HG03342 (cell line): ENCODE measurements around the gene TLCD3A.
A peak's percentile ranks its signal among the peaks of the same experiment; 100 is the strongest.
"Not testable (repeated sequence)": the region's sequence is repeated elsewhere in the genome, so short reads cannot be mapped to it uniquely, and the experiment has no call there.

ENCODE experiments used
- ATAC-seq: cut with Tn5 transposase; IDR thresholded peaks from one replicate; pipeline ENCODE4 v1.9.1; 2021; ENCODE audit warnings: mild to moderate bottlenecking, moderate library complexity; ENCODE audit not compliant: unreplicated experiment

TLCD3A gene

DNA sequence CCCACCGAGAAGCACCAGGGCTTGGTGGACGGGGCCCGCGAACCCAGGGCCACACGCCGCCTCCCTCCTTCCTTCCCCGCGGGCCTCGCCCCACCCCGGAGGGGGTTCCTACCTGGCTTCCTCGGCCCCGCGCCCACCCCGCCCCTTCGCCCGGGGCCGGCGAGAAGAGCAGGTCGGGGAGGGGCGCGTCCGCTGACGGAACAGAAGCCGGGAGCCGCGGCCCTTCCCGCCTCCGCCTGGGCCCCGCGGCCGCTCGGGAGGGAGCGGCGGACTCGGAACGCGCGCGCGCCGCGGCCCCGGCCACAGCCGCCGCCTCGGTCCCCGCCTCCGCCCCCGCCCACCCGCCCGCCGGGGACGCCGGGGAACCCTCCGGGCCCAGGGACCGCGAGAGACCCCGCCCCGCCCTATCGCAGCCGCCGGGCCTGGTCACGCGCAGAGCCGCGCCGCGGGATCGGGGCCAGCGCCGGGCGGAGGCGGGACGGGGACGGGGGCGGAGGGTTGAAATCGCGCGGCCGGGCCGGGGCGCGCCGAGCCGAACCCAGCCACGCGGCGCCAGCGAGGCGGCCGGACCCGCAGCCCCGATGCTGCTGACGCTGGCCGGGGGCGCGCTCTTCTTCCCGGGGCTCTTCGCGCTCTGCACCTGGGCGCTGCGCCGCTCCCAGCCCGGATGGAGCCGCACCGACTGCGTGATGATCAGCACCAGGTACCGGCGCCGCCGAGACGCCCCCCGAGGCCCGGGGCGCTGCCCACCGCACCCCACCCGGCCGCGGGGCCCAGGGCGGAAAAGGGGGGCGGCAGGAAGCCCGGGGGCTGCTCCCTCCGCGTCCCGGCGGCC is at the start of gene TLCD3A:
TLCD3A (plus strand) TSS at position 530 of the 835 bp plus-strand sequence; CDS start at position 582, 52 bp downstream.
- ATAC-seq = peak; percentile 48

DNA sequence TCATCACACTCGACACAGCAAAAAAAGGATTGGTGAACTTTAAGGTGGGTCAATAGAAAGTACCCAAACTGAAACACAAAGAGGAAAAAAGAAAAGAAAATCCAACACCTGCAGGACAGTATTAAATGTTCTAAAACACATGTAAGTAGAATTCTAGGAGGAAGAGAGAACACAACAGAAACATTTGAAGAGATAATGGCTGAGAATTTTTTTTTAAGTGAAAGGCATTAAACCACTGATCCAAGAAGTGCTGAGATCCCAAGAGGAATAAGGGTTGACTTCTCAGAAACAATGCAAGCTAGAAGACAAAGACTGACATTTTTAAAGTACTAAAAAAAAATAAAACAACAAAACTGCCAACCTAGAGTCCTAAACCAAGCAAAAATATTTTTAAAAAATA is 49.4 kb upstream of the TLCD3A start:
- no peak for ATAC-seq

DNA sequence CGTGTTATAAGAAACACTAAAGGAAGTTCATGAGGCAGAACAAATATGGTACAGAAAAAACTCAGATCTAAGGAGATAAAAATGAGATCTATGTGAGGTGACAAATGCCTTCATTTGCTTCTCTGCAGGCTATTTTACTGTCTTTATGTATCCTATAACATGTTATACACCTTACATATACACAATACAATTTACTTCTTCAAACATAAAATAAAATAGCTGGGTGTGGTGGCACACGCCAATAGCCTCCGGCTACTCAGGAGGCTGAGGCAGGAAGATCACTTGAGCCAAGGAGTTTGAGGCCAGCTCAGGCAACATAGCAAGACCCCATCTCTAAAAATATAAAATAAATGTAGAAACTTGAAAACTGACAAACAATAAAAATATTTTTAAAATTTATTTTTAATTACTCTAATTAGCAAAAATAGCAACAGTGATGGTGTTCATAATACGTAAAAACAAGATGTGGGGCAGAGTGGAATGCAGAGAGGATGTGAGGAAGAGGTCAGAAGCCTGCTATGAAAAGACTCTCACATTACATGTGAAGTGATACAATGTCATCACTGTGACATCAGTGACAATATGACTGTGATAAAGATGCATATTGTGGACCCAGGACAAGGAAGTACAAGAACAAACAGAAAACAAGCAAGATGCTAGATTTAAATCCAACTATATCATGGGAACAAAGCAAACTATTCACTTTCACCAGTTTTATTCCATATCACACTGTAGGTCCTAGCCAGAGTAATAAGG is 48.7 kb upstream of the TLCD3A start:
- ATAC-seq = no peak

DNA sequence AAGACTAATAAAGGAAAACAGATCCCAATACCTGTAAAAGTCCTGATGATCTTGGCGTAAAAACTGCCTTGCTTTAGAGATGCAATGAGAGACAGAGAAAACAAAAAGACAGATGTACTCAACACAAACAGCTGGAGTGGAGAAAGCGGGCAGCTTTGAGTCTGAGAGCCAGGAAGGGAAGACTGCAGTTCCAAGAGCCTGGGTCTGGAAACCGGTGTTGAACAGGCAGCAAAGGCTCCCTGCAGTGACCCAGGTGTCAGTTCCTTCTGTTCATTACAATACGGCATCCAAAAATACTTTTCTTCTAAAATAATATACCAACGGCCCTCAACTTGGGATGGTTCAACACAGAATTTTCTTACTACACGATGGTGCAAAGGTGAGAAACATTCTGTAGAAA is 47.4 kb upstream of the TLCD3A start:
- ATAC-seq = no peak

DNA sequence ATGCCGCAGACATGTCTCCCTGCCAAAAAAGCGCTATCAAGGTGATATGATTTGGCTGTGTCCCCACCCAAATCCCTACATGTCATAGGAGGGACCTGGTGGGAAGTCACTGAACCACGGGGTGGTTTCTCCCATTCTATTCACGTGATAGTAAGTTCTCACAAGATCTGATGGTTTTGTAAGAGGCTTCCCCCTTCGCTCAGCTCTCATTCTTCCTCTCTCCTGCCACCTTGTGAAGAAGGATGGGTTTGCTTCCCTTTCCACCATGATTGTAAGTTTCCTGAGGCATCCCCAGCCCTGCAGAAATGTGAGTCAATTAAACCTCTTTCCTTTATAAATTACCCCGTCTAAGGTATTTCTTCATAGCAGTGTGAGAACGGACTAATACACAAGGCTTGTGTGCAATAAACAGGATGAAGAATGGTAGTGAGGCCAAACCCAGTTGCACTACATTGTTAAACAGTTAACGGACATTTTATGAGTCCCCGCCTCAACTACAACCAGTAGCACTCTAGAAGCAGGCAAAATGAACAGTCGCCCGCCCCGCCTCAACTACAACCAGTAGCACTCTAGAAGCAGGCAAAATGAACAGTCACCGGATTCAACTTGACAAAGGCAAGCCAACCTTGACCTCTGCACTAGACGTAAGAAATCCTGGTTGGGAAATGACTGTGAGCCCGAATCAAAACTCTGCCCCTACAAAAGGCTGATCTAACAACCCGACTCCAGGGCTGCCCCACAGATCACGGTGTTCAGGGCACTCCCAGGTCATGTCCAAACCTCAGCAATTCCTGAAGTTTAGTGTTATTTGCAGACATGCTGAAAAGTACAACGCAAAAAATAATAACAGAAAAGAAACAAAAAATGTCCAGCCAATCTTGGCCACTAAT is 44.1 kb upstream of the TLCD3A start:
- no peak for ATAC-seq

DNA sequence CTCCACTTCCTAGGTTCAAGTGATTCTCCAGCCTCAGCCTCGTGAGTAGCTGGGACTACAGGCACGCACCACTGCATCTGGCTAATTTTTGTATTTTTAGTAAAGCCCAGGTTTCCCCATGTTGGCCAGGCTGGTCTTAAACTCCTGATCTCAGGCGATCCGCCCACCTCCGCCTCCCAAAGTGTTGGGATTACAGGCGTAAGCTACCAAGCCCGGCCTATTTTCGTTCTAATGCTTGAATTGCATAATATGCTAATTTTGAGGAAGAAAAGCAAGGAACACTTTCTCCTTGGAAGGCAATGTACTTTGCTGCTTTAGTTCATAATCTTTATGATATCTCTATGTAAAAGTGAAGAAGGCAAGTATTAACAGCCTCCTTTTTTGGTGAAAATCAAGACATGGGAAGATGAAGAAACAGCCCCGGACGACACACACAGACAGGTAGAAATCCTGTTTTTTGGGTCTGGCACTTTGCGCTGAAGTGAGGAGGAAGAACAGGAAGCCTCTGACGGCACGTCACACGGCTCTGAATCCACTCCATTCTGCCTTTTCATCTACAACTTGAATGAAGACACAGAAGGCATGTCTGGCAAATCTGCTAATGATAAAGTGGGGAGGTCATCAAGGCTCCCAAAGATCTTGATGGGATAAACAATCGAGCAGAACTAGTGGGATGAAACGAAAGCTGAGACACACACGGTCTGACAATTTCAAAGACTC is 42.7 kb upstream of the TLCD3A start:
- ATAC-seq = no peak

DNA sequence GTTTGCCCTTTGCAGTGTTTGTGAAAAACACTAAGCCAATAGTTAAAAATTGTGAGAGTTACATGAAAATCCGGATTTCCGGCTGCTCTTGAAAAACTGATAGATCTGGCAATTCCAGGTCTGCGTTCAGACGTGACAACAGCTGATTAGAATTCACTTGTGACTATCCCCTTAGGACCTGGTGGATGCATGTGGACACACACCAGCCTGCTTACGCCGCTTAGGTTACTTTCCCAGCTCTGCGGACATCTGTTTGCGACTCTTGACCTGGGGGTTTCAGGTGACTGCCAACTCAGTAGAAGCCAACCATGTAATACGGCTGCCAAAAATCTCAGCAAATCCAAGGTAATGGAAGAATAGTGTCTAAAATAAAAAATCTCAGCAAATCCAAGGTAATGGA is 42.0 kb upstream of the TLCD3A start:
- no peak for ATAC-seq

GRCh38 chr17:691423-691822 is 41.0 kb upstream of the TLCD3A start:
- ATAC-seq = no peak

GRCh38 chr17:692116-692515 is 40.3 kb upstream of the TLCD3A start:
- no peak for ATAC-seq

DNA sequence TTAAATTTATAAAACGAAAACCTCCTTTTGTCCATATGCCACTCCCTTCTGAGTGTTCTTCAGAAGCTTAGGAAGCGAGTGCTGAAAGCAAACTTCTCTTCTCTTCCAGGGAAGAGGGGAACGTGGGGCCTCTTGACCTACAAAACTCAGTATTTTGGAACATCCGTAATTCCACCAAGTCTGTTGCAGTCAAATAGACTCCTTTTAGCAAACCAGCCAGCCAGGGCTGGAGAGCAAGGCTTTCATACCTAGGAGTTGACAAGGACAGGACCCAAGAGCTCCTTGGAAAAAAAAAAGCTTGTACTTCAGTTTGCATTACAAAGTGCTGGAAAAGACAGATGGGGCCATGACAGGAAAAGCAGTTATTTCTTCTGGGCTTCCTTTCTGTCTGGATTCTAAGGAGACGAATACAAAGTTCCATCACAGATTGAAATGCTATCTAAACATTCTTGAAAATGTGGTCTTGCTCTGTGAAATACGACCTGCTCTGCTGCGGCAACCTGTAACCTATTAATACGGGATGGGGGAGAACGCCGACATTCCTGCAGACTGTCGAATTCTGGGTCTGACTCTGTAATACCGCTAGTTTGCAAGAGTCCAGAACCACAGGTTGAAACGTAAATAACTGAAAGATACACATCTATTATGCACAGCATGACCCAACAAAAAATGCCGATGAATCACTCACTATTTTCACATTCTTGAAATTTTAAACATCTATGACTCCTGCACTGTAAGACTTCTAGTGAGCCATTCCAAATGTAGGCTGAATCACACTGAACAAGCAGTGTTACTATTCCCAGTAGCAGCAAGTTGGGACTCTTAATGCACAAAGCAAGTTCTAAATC is 38.4 kb upstream of the TLCD3A start:
- no peak for ATAC-seq

DNA sequence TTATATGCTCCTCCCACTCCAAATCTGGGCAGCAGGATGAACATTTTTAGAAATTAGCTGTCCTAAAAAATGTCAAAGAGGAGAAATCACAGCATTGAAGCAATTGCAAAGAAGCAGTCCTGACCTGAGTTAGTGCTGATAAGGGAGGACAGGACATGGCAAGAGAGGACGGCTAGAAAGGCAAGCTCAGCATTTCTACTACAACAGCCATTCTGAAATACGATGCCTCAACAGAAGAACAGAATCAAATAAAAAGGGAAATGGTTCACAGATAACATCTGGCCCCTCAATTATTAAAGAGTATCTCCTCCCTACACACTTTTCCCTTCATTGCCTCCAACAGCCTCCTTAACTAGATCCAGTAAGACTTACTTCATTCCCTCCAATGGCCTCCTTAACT is 36.0 kb upstream of the TLCD3A start:
- no peak for ATAC-seq

DNA sequence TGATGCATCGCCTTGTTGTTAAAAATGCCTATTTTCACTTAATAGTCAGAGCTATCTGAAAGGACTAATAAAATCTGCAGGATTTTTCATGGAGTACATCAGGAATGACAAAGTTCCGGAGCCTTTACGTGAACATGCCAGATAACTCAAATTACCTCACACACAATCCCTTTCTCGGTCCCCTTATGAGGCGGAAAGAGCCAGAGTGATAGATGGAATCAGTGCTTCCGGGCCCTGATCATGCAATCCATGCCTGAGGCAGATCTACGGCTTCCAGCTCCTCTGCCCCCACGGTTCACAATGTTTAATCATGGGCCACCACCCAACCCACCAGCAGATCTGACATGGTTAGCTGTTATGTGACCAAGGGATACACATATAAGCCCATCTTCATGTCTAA is 34.7 kb upstream of the TLCD3A start:
- no peak for ATAC-seq

- not testable (repeated sequence) for ATAC-seq
Observed at GRCh38 chr17:698096-698495, 34.3 kb upstream of the TLCD3A start.

DNA sequence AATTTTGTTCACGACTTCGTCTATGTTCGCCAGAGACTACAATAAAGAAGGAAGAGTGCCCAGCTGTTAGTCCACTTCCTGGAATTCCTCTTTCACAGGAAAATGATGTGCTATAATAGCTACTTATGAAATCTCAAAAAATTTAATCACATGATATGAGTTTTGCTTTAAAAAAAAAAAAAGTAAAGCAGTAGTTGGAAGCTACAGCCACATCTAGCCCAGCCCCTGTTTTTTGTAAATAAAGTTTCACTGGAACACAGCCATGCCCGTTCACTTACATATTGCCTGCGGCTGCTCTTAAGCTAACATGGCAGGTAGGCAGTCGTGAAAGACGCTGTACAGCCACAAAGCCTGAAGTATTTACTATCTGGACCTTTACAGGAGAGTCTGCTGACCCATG is 33.1 kb upstream of the TLCD3A start:
- ATAC-seq = no peak

DNA sequence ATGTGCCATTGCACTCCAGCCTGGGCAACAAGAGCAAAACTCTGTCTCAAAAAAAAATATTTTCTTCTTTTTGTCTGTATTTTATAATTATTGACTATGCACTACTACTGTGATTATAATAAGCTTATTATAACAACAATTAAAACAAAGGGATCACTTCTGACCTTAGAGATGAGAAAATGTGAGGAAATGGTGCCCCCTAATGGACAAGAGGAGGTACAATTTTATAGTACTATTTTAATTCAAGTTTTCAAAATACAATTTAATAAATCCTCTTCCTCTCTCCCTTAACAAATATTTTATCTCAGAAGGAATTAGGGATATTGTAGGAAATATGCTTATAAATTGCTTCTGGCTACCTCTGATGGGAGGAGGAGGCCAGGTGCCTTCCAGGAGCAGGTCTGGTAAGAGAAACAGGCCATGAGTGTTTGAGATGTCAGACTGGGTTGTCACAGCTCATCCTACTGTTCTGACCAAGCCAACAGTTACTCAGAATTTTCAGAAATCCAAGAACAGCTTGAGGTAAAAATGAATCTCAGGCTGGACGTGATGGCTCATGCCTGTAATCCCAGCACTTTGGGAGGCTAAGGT is 31.8 kb upstream of the TLCD3A start:
- no peak for ATAC-seq

DNA sequence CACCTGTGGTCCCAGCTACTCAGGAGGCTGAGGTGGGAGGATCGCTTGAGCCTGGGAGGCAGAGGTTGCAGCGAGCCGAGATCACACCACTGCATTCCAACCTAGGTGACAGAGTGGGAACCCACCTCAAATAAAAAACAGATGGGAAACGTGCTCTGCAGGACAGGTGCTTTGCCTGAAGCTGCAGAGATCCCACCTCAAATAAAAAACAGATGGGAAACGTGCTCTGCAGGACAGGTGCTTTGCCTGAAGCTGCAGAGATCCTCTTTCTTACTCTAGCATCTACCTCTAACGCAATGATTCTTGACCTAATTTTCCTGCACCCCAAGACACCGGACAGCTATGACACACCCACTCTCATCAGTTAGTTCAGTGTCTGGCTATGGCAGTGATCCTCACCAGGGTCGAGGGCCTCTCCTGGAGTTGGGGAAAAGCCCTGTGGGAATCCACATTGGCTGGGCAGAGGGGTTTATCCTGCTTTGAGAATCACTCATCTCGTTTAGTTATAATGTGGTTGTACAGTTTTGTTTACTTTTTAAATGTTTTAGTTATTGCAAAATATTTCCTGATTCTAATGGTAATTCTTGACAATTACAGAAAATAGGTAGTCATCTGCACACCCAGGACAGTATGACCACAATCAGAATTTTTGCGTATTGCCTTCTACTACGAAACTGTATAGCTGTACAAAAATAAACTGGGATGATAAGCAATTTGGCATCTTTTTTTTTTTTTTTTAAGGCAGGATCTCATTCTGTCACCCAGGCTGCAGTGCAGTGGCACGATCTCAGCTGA is 29.1 kb upstream of the TLCD3A start:
- no peak for ATAC-seq

- ATAC-seq = no peak
Observed at GRCh38 chr17:704111-704864, 28.1 kb upstream of the TLCD3A start.

DNA sequence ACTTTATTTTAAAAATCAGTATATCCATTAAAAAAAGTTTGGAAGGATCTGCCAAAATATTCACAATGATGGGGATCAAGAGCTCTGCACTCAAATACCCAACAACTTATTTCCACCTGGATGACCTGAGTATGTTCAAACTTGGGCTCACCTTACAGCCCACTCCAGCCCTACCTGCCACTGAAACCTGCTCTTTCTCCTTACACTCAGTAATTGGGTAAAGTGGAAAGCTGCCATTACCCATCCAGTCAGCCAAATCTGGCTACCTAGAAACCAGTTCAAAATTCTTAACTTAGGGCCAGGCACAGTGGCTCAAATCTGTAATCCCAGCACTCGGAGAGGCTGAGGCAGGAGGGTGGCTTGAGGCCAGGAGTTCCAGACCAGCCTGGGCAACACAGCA is 27.4 kb upstream of the TLCD3A start:
- no peak for ATAC-seq
